Left ventricle myocardium superior (tissue), 1 donor: Measurements from ENCODE around the gene SIPA1L3. TPM values are rescaled to one million over a fixed set of nuclear protein-coding genes. Genes with fewer than 3 reads are reported as not detected.

Experiments used
- ATAC-seq: fragments of 200-7000 bp; cut with Tn5 transposase; one replicate; pipeline ENCODE4 v1.9.1; 2020; ENCODE audit warnings: mild to moderate bottlenecking, moderate library complexity
- DNase-seq: peaks from one replicate; pipeline ENCODE4 v3.0.0-alpha.2; 2020
- intact Hi-C: fragments of 100-400 bp; cut with micrococcal nuclease; formaldehyde crosslinking; loops from one replicate; pipeline ENCODE4 v1.11.0; 2022
- total RNA-seq: library from RNA; stranded (reverse); fragmentation: NEBNext Ultra II Directional; extraction: Animal tissue kit (Norgen Biotek cat#: 25700); gene quantifications from one replicate; pipeline ENCODE4 v1.2.1, GENCODE V29; 2021
- donor health status: DM: no; HTN: yes; CAD: no; lungs with severe emphysema.

The SIPA1L3 gene
- total RNA-seq, 1 donor from 2014 or later: 10.5 TPM

GRCh38 chr19:38252385-38252784, 345.4 kb downstream of the SIPA1L3 start:
- intact Hi-C loops: no loop called here
- no peak for ATAC-seq

GRCh38 chr19:38252941-38253691, 346.1 kb downstream of the SIPA1L3 start:
- ATAC-seq: peak; percentile 14
- DNase-seq: peak; percentile 54
- intact Hi-C loops: no loop called here

More at GRCh38 chr19:38252385-38252784, 345.4 kb downstream of the SIPA1L3 start:
- no peak for DNase-seq

- ATAC-seq: no peak
- no peak for DNase-seq
- intact Hi-C loops: no loop called here
These were observed 346.8 kb downstream of the SIPA1L3 start for GRCh38 chr19:38253788-38254187.

GRCh38 chr19:38255383-38256014, 348.5 kb downstream of the SIPA1L3 start:
- no peak for ATAC-seq
- intact Hi-C loops: no loop called here
- DNase-seq: no peak

Other genes starting within 250 kb of the SIPA1L3 start
- gene ZNF607, start 187.4 kb upstream of the SIPA1L3 start, total RNA-seq: 9.3 TPM
- 10.7 TPM for gene ZNF573, start 127.6 kb upstream of the SIPA1L3 start, total RNA-seq
- not detected for gene WDR87, start 614 bp upstream of the SIPA1L3 start, total RNA-seq